MCF 10A (cell line): ENCODE results near the gene FFAR1. TPM values are rescaled to one million over a fixed set of nuclear protein-coding genes. Genes with fewer than 3 reads are reported as not detected.

Source experiments
- BruUV-seq: library from RNA; stranded (reverse); fragments of 400-500 nt; replicated peaks from 2 replicates; lab custom pipeline; 2021; lab: Mats Ljungman, UMichigan
- CTCF ChIA-PET: fragments of 300-600 bp; sonication (Branson Sonifier 250); formaldehyde crosslinking; extraction: SDS; loops from one replicate; lab custom pipeline; 2021; ENCODE audit warnings: antibody characterized with exemption, inconsistent platforms; lab: Yijun Ruan, JAX
- POLR2A ChIA-PET: fragments of 300-600, 350-650 bp; sonication (Branson Sonifier 250); formaldehyde crosslinking; extraction: SDS; loops from one replicate; lab custom pipeline; 2020; ENCODE audit warnings: antibody characterized with exemption, inconsistent platforms; lab: Yijun Ruan, JAX
- DNase-seq: peaks from one replicate; pipeline ENCODE4 v3.0.0-alpha.2; 2018; ENCODE audit not compliant: unreplicated experiment
- H3K27ac Mint-ChIP-seq: one replicate; pipeline ENCODE4 v1.8.0; 2022; ENCODE audit warnings: mild to moderate bottlenecking, low read depth, mixed read lengths; ENCODE audit not compliant: unreplicated experiment
- H3K27me3 Mint-ChIP-seq: one replicate; pipeline ENCODE4 v1.8.0; 2022; ENCODE audit warnings: mixed read lengths; ENCODE audit not compliant: insufficient read depth, unreplicated experiment
- H3K36me3 Mint-ChIP-seq: one replicate; pipeline ENCODE4 v1.8.0; 2022; ENCODE audit warnings: mild to moderate bottlenecking, moderate library complexity, mixed read lengths; ENCODE audit not compliant: insufficient read depth, unreplicated experiment
- H3K4me1 Mint-ChIP-seq: one replicate; pipeline ENCODE4 v1.8.0; 2022; ENCODE audit warnings: mixed read lengths; ENCODE audit not compliant: insufficient read depth, unreplicated experiment
- H3K4me3 Mint-ChIP-seq: one replicate; pipeline ENCODE4 v1.8.0; 2022; ENCODE audit warnings: mild to moderate bottlenecking, moderate library complexity, mixed read lengths; ENCODE audit not compliant: unreplicated experiment
- H3K9me3 Mint-ChIP-seq: one replicate; pipeline ENCODE4 v1.8.0; 2022; ENCODE audit warnings: mixed read lengths; ENCODE audit not compliant: unreplicated experiment
- intact Hi-C: fragments of 100-400 bp; cut with micrococcal nuclease; formaldehyde crosslinking; loops from 2 replicates; pipeline ENCODE4 v1.14.1; 2022
- total RNA-seq: library from RNA; stranded (reverse); gene quantifications from 2 replicates; pipeline ENCODE4 v1.2.3, GENCODE V29; 2022
- TF ChIP-seq, protein P1 (sequence below): fragments of 200-600 bp; IDR thresholded peaks from one replicate; pipeline ENCODE4 v1.8.0; 2022; ENCODE audit warnings: antibody characterized with exemption, mild to moderate bottlenecking; ENCODE audit not compliant: unreplicated experiment

The FFAR1 gene
- total RNA-seq, 1 experiment from 2014 or later = not detected

DNA sequence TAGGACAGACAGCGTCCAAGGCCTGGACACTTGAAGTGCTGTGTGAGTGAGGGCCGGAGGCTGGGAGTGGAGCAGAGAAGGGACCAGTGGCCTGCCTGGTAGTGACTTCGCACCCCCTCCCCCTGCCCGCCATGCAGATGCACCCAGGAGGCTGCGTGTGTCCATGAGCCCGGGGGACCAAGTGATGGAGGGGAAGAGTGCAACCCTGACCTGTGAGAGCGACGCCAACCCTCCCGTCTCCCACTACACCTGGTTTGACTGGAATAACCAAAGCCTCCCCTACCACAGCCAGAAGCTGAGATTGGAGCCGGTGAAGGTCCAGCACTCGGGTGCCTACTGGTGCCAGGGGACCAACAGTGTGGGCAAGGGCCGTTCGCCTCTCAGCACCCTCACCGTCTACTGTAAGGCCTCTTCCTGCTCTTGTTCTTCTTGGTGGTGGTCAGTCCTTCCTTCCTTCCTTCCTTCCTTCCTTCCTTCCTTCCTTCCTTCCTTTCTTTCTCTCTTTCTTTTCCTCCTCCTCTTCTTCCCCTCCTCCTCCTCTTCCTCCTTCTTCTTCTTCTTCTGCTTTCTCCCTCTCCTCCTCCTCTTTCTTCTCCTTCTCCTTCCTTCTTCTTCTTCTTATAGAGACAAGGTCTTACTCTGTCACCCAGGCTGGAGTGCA lies 6.0 kb upstream of the FFAR1 start:
- DNase-seq = no peak
- ChIA-PET POLR2A (no interaction called here), CTCF (interaction anchor here (0.6 kb wide), 1 partner anchor 275 kb away, joined by 4 read pairs; no protein-coding TSS in a partner anchor)
- Mint-ChIP-seq H3K27ac (no peak overlapping the region), H3K36me3 (no peaks in the 10 kb centered on the region), H3K9me3 (no peaks in the 10 kb centered on the region), H3K4me3 (no peak overlapping the region), H3K27me3 (peaks cover 40% of the 10 kb centered on the region), H3K4me1 (no peaks in the 10 kb centered on the region)
- intact Hi-C loops = no loop called here
- TF ChIP-seq, protein P1, sequence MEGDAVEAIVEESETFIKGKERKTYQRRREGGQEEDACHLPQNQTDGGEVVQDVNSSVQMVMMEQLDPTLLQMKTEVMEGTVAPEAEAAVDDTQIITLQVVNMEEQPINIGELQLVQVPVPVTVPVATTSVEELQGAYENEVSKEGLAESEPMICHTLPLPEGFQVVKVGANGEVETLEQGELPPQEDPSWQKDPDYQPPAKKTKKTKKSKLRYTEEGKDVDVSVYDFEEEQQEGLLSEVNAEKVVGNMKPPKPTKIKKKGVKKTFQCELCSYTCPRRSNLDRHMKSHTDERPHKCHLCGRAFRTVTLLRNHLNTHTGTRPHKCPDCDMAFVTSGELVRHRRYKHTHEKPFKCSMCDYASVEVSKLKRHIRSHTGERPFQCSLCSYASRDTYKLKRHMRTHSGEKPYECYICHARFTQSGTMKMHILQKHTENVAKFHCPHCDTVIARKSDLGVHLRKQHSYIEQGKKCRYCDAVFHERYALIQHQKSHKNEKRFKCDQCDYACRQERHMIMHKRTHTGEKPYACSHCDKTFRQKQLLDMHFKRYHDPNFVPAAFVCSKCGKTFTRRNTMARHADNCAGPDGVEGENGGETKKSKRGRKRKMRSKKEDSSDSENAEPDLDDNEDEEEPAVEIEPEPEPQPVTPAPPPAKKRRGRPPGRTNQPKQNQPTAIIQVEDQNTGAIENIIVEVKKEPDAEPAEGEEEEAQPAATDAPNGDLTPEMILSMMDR = no peak
- BruUV-seq = no TSS peak

DNA sequence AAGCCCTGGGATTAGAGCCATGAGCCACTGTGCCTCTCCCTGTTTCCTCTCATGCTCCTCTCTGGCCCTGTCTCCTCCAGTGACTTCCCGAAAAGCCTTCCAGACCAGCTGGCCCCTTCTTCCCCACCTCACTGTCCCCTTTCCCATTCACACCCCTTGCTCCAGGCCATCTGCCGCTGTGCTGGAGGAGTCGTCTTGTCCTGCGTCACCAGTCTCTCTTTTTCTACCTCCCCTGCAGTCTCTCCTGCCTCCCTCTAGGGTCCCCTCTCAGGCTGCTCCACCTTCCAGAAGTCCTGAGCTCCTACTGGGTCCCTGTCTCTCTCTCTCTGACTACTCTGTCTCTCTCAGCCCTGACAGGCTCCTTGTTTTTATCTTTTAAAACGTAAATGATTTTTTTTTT lies 5.3 kb upstream of the FFAR1 start:
- Mint-ChIP-seq H3K27ac (no peak overlapping the region), H3K4me1 (no peaks in the 10 kb centered on the region), H3K27me3 (peaks cover 42% of the 10 kb centered on the region), H3K4me3 (no peak overlapping the region), H3K36me3 (no peaks in the 10 kb centered on the region), H3K9me3 (no peaks in the 10 kb centered on the region)
- ChIA-PET POLR2A (no interaction called here), CTCF (interaction anchor here (0.8 kb wide), 1 partner anchor 10 kb away, joined by 3 read pairs; no protein-coding TSS in a partner anchor)
- DNase-seq = no peak
- BruUV-seq = no TSS peak
- intact Hi-C loops = no loop called here
- TF ChIP-seq, protein P1 = no peak

DNA sequence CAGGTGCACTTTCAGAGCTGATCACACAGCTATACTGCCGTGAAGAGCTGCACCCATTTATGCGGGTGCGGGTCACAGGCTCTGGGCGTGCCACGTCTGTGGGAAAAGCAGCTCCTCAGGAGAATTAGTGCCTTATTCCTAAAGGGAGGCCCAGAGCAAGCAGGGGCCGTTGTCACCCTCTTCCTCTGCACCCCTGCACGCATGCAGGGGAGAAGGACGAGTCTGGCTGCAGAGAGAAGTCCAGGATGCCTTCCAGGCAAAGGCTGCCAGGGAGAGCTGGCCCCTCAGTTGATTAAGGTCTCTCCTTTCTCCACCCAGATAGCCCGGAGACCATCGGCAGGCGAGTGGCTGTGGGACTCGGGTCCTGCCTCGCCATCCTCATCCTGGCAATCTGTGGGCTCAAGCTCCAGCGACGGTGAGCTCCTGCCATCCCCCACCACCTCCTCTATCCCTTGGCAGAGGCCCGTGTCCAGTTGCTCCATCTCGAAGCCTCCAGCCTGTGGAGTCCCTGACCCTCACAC lies 3.1 kb upstream of the FFAR1 start:
- no peak overlapping the region for H3K4me3 Mint-ChIP-seq
- H3K36me3 Mint-ChIP-seq = no peaks in the 10 kb centered on the region
- no TSS peak for BruUV-seq
- intact Hi-C loops = no loop called here
- H3K9me3 Mint-ChIP-seq = no peaks in the 10 kb centered on the region
- no peak overlapping the region for H3K27ac Mint-ChIP-seq
- DNase-seq = no peak
- CTCF ChIA-PET = interaction anchor here (0.7 to 1.6 kb wide), 4 partner anchors 8 to 151 kb away, joined by 3 to 5 read pairs (median 4); no protein-coding TSS in a partner anchor
- no peaks in the 10 kb centered on the region for H3K4me1 Mint-ChIP-seq
- POLR2A ChIA-PET = no interaction called here
- TF ChIP-seq, protein P1 = no peak
- peaks cover 43% of the 10 kb centered on the region for H3K27me3 Mint-ChIP-seq

DNA sequence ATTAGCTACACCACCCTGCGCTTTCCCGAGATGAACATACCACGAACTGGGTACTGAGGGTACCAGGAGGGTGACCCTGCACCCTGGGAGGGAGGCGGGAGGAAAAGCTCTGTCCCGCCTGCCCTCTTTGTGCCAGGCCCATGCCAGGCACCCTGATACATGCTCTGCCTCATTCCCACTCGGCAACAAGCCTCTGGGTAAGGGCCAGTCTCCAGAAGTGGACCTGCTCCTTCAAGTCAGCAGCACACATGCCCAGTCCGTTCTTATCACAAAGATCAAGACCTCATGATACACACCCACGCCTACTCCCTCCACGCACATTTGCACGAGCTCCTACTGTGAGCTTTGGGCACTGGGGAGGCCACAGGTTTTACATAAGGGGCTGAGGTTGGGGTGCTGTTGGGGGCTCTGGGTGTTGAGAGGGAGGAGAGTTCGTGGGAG lies 2.0 kb upstream of the FFAR1 start:
- POLR2A ChIA-PET = no interaction called here
- TF ChIP-seq, protein P1 = no peak
- Mint-ChIP-seq H3K4me1 (no peaks in the 10 kb centered on the region), H3K9me3 (no peaks in the 10 kb centered on the region), H3K27ac (no peak overlapping the region), H3K36me3 (no peaks in the 10 kb centered on the region), H3K4me3 (no peak overlapping the region), H3K27me3 (peaks cover 43% of the 10 kb centered on the region)
- no peak for DNase-seq
- BruUV-seq = no TSS peak
- intact Hi-C loops = no loop called here
- CTCF ChIA-PET = interaction anchor here (0.6 to 1.6 kb wide), 4 partner anchors 9 to 301 kb away, joined by 3 to 4 read pairs (median 3); no protein-coding TSS in a partner anchor
